ENCODE measurements around the gene KRTAP4-6.
"Not testable (repeated sequence)": the region's sequence is repeated elsewhere in the genome, so short reads cannot be mapped to it uniquely, and the experiment has no call there.

Gene KRTAP4-6

GRCh38 chr17:41168121-41168520, 27.8 kb upstream of the KRTAP4-6 start, which contains the start of gene KRTAP4-3:
KRTAP4-3 (minus strand) TSS chr17:41168221; CDS start chr17:41168172, 49 bp downstream.
- Histone ChIP-seq H3K9me3 (ENCODE audit: control insufficient read depth in 1 of 2, low read length in 2 of 2) (no peaks in the 10 kb centered on the region), H3K27me3 (ENCODE audit: low read depth, low read length) (no peaks in the 10 kb centered on the region), H3K27ac (ENCODE audit: low read length) (no peak within 1 kb of the TSS)

GRCh38 chr17:41167561-41167960, 27.2 kb upstream of the KRTAP4-6 start:
- H3K4me3 ChIP-seq (ENCODE audit: low read depth in 1 of 2, low read length in 2 of 2): no peak overlapping the region
- H3K4me1 ChIP-seq (ENCODE audit: control insufficient read depth in 1 of 2, insufficient read depth in 2 of 2, low read length in 2 of 2): no peaks in the 10 kb centered on the region
- no peaks in the 10 kb centered on the region for H3K9me3 ChIP-seq (ENCODE audit: control insufficient read depth in 1 of 2, low read length in 2 of 2)
- no peaks in the 10 kb centered on the region for H3K36me3 ChIP-seq (ENCODE audit: control insufficient read depth in 1 of 2, insufficient read depth in 2 of 2, low read length in 2 of 2)
- H3K27ac ChIP-seq (ENCODE audit: low read length): no peak overlapping the region
- H3K27me3 ChIP-seq (ENCODE audit: low read depth, low read length): no peaks in the 10 kb centered on the region

More at GRCh38 chr17:41168121-41168520, 27.8 kb upstream of the KRTAP4-6 start, which contains the start of gene KRTAP4-3:
- H3K36me3 ChIP-seq (ENCODE audit: control insufficient read depth in 1 of 2, insufficient read depth in 2 of 2, low read length in 2 of 2): no peaks in the 10 kb centered on the region
- no peak within 1 kb of the TSS for H3K4me3 ChIP-seq (ENCODE audit: low read depth in 1 of 2, low read length in 2 of 2)
- H3K4me1 ChIP-seq (ENCODE audit: control insufficient read depth in 1 of 2, insufficient read depth in 2 of 2, low read length in 2 of 2): no peaks in the 10 kb centered on the region

GRCh38 chr17:41163828-41164227, 23.5 kb upstream of the KRTAP4-6 start:
- H3K4me1 ChIP-seq (ENCODE audit: control insufficient read depth in 1 of 2, insufficient read depth in 2 of 2, low read length in 2 of 2): no peaks in the 10 kb centered on the region
- no peaks in the 10 kb centered on the region for H3K36me3 ChIP-seq (ENCODE audit: control insufficient read depth in 1 of 2, insufficient read depth in 2 of 2, low read length in 2 of 2)
- no peaks in the 10 kb centered on the region for H3K27me3 ChIP-seq (ENCODE audit: low read depth, low read length)
- no peak overlapping the region for H3K4me3 ChIP-seq (ENCODE audit: low read depth in 1 of 2, low read length in 2 of 2)
- no peaks in the 10 kb centered on the region for H3K9me3 ChIP-seq (ENCODE audit: control insufficient read depth in 1 of 2, low read length in 2 of 2)
- no peak overlapping the region for H3K27ac ChIP-seq (ENCODE audit: low read length)

GRCh38 chr17:41160648-41161047, 20.3 kb upstream of the KRTAP4-6 start, which contains the start of gene KRTAP4-4:
KRTAP4-4 (minus strand) TSS chr17:41160748; CDS start chr17:41160691, 57 bp downstream.
- no peak within 1 kb of the TSS for H3K27ac ChIP-seq (ENCODE audit: low read length)
- no peaks in the 10 kb centered on the region for H3K27me3 ChIP-seq (ENCODE audit: low read depth, low read length)
- no peaks in the 10 kb centered on the region for H3K36me3 ChIP-seq (ENCODE audit: control insufficient read depth in 1 of 2, insufficient read depth in 2 of 2, low read length in 2 of 2)
- H3K4me3 ChIP-seq (ENCODE audit: low read depth in 1 of 2, low read length in 2 of 2): no peak within 1 kb of the TSS
- H3K4me1 ChIP-seq (ENCODE audit: control insufficient read depth in 1 of 2, insufficient read depth in 2 of 2, low read length in 2 of 2): no peaks in the 10 kb centered on the region
- no peaks in the 10 kb centered on the region for H3K9me3 ChIP-seq (ENCODE audit: control insufficient read depth in 1 of 2, low read length in 2 of 2)

GRCh38 chr17:41160190-41160589, 19.8 kb upstream of the KRTAP4-6 start:
- not testable (repeated sequence) for H3K9me3 ChIP-seq (ENCODE audit: control insufficient read depth in 1 of 2, low read length in 2 of 2); H3K27ac ChIP-seq (ENCODE audit: low read length); H3K27me3 ChIP-seq (ENCODE audit: low read depth, low read length); H3K4me1 ChIP-seq (ENCODE audit: control insufficient read depth in 1 of 2, insufficient read depth in 2 of 2, low read length in 2 of 2); H3K36me3 ChIP-seq (ENCODE audit: control insufficient read depth in 1 of 2, insufficient read depth in 2 of 2, low read length in 2 of 2); H3K4me3 ChIP-seq (ENCODE audit: low read depth in 1 of 2, low read length in 2 of 2)

- Histone ChIP-seq H3K4me3 (ENCODE audit: low read depth in 1 of 2, low read length in 2 of 2) (no peak overlapping the region), H3K27me3 (ENCODE audit: low read depth, low read length) (no peaks in the 10 kb centered on the region), H3K9me3 (ENCODE audit: control insufficient read depth in 1 of 2, low read length in 2 of 2) (no peaks in the 10 kb centered on the region), H3K27ac (ENCODE audit: low read length) (no peak overlapping the region), H3K4me1 (ENCODE audit: control insufficient read depth in 1 of 2, insufficient read depth in 2 of 2, low read length in 2 of 2) (no peaks in the 10 kb centered on the region), H3K36me3 (ENCODE audit: control insufficient read depth in 1 of 2, insufficient read depth in 2 of 2, low read length in 2 of 2) (no peaks in the 10 kb centered on the region)
These were observed 13.5 kb upstream of the KRTAP4-6 start for GRCh38 chr17:41153856-41154255.

GRCh38 chr17:41151525-41151924, 11.2 kb upstream of the KRTAP4-6 start:
- Histone ChIP-seq H3K27me3 (ENCODE audit: low read depth, low read length) (no peaks in the 10 kb centered on the region), H3K9me3 (ENCODE audit: control insufficient read depth in 1 of 2, low read length in 2 of 2) (no peaks in the 10 kb centered on the region), H3K4me3 (ENCODE audit: low read depth in 1 of 2, low read length in 2 of 2) (no peak overlapping the region)

GRCh38 chr17:41150026-41150425, 9.7 kb upstream of the KRTAP4-6 start:
- no peaks in the 10 kb centered on the region for H3K4me1 ChIP-seq (ENCODE audit: control insufficient read depth in 1 of 2, insufficient read depth in 2 of 2, low read length in 2 of 2)

More at GRCh38 chr17:41151525-41151924, 11.2 kb upstream of the KRTAP4-6 start:
- H3K4me1 ChIP-seq (ENCODE audit: control insufficient read depth in 1 of 2, insufficient read depth in 2 of 2, low read length in 2 of 2): no peaks in the 10 kb centered on the region
- H3K36me3 ChIP-seq (ENCODE audit: control insufficient read depth in 1 of 2, insufficient read depth in 2 of 2, low read length in 2 of 2): no peaks in the 10 kb centered on the region
- no peak overlapping the region for H3K27ac ChIP-seq (ENCODE audit: low read length)

GRCh38 chr17:41149652-41149985, 9.3 kb upstream of the KRTAP4-6 start, which contains the start of gene KRTAP4-5:
KRTAP4-5 (minus strand) TSS chr17:41149825; CDS start chr17:41149767, 58 bp downstream.
- H3K4me3 ChIP-seq (ENCODE audit: low read depth in 1 of 2, low read length in 2 of 2): no peak within 1 kb of the TSS
- H3K27me3 ChIP-seq (ENCODE audit: low read depth, low read length): no peaks in the 10 kb centered on the region
- H3K27ac ChIP-seq (ENCODE audit: low read length): no peak within 1 kb of the TSS
- H3K4me1 ChIP-seq (ENCODE audit: control insufficient read depth in 1 of 2, insufficient read depth in 2 of 2, low read length in 2 of 2): no peaks in the 10 kb centered on the region
- no peaks in the 10 kb centered on the region for H3K36me3 ChIP-seq (ENCODE audit: control insufficient read depth in 1 of 2, insufficient read depth in 2 of 2, low read length in 2 of 2)
- no peaks in the 10 kb centered on the region for H3K9me3 ChIP-seq (ENCODE audit: control insufficient read depth in 1 of 2, low read length in 2 of 2)

More at GRCh38 chr17:41150026-41150425, 9.7 kb upstream of the KRTAP4-6 start:
- H3K36me3 ChIP-seq (ENCODE audit: control insufficient read depth in 1 of 2, insufficient read depth in 2 of 2, low read length in 2 of 2): no peaks in the 10 kb centered on the region
- no peak overlapping the region for H3K4me3 ChIP-seq (ENCODE audit: low read depth in 1 of 2, low read length in 2 of 2)
- no peaks in the 10 kb centered on the region for H3K9me3 ChIP-seq (ENCODE audit: control insufficient read depth in 1 of 2, low read length in 2 of 2)
- H3K27ac ChIP-seq (ENCODE audit: low read length): no peak overlapping the region
- no peaks in the 10 kb centered on the region for H3K27me3 ChIP-seq (ENCODE audit: low read depth, low read length)

- H3K4me3 ChIP-seq (ENCODE audit: low read depth in 1 of 2, low read length in 2 of 2); H3K9me3 ChIP-seq (ENCODE audit: control insufficient read depth in 1 of 2, low read length in 2 of 2); H3K27me3 ChIP-seq (ENCODE audit: low read depth, low read length); H3K27ac ChIP-seq (ENCODE audit: low read length); H3K4me1 ChIP-seq (ENCODE audit: control insufficient read depth in 1 of 2, insufficient read depth in 2 of 2, low read length in 2 of 2); H3K36me3 ChIP-seq (ENCODE audit: control insufficient read depth in 1 of 2, insufficient read depth in 2 of 2, low read length in 2 of 2): not testable (repeated sequence)
These were observed 8.8 kb upstream of the KRTAP4-6 start for GRCh38 chr17:41148971-41149651.

- Histone ChIP-seq H3K9me3 (ENCODE audit: control insufficient read depth in 1 of 2, low read length in 2 of 2) (peaks cover 5 to 9% of the 10 kb centered on the region in 2 donors), H3K27me3 (ENCODE audit: low read depth, low read length) (no peaks in the 10 kb centered on the region), H3K36me3 (ENCODE audit: control insufficient read depth in 1 of 2, insufficient read depth in 2 of 2, low read length in 2 of 2) (no peaks in the 10 kb centered on the region), H3K4me3 (ENCODE audit: low read depth in 1 of 2, low read length in 2 of 2) (no peak overlapping the region), H3K4me1 (ENCODE audit: control insufficient read depth in 1 of 2, insufficient read depth in 2 of 2, low read length in 2 of 2) (no peaks in the 10 kb centered on the region), H3K27ac (ENCODE audit: low read length) (no peak overlapping the region)
These were observed 7.3 kb upstream of the KRTAP4-6 start for GRCh38 chr17:41147531-41148204.
